Stimulated activated effector memory CD8-positive, alpha-beta T cell treated with anti-CD3 and anti-CD28 coated beads, Interleukin-12 subunit alpha, Interleukin-12 subunit beta, amount 100 ng/mL, for 72 hours (primary cell): ENCODE measurements around the gene COL23A1.
A peak's percentile ranks its signal among the peaks of the same experiment; 100 is the strongest.
"Not testable (repeated sequence)": the region's sequence is repeated elsewhere in the genome, so short reads cannot be mapped to it uniquely, and the experiment has no call there.

Experiments
- ATAC-seq: fragments of 150-1000 bp; cut with Tn5 transposase; 2 replicates; pipeline ENCODE4 v1.10.0; 2021
- DNase-seq, 2 donors: peaks; one replicate each; pipeline ENCODE4 v3.0.0; 2021 to 2022; ENCODE audit warnings: low spot score in 2 of 2
- H3K27ac Mint-ChIP-seq: one replicate; pipeline ENCODE4 v1.8.0; 2022; ENCODE audit warnings: mild to moderate bottlenecking, mixed read lengths
- H3K36me3 Mint-ChIP-seq: one replicate; pipeline ENCODE4 v1.8.0; 2022; ENCODE audit warnings: mild to moderate bottlenecking, mixed read lengths
- H3K4me1 Mint-ChIP-seq: one replicate; pipeline ENCODE4 v1.8.0; 2022; ENCODE audit warnings: mixed read lengths
- H3K4me3 Mint-ChIP-seq: one replicate; pipeline ENCODE4 v1.8.0; 2022; ENCODE audit warnings: mild to moderate bottlenecking, mixed read lengths
- H3K9me3 Mint-ChIP-seq: one replicate; pipeline ENCODE4 v1.8.0; 2022; ENCODE audit warnings: mixed read lengths

Gene COL23A1

GRCh38 chr5:178320281-178320855, 269.8 kb downstream of the COL23A1 start:
- H3K9me3 Mint-ChIP-seq = peaks cover 7% of the 10 kb centered on the region
- DNase-seq (no peak), ATAC-seq (no peak)
- H3K36me3 Mint-ChIP-seq = no peaks in the 10 kb centered on the region
- peaks cover 9% of the 10 kb centered on the region for H3K4me1 Mint-ChIP-seq
- no peak overlapping the region for H3K27ac Mint-ChIP-seq
- H3K4me3 Mint-ChIP-seq = no peak overlapping the region

- DNase-seq = no peak
- Mint-ChIP-seq H3K9me3 (peaks cover 7% of the 10 kb centered on the region), H3K27ac (no peak overlapping the region), H3K36me3 (no peaks in the 10 kb centered on the region), H3K4me1 (peaks cover 2% of the 10 kb centered on the region), H3K4me3 (no peak overlapping the region)
- ATAC-seq = no peak
Measured at GRCh38 chr5:178319541-178320041, 270.6 kb downstream of the COL23A1 start.

DNA sequence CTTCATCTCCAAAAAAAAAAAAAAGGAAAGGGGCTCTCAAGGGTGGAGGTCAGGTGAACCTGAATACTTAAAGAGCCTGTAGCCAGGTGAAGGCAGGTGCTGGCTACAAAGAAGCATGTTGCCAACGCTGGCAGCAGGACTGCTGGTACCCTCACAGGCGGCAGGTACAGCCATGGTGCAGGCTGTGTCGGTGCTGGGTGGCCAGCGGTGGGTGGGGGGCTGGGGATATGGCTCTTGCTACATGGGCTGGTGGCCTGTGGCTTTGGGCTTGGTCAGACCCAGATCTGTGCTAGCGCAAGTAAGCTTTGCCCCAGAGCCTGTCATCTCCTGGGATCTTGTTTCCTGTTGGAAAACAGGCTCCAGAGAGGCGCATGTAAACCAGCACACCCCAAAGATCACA, 271.3 kb downstream of the COL23A1 start:
- DNase-seq (no peak), ATAC-seq (no peak)
- H3K27ac Mint-ChIP-seq = no peak overlapping the region
- H3K36me3 Mint-ChIP-seq = no peaks in the 10 kb centered on the region
- no peak overlapping the region for H3K4me3 Mint-ChIP-seq
- peaks cover 7% of the 10 kb centered on the region for H3K9me3 Mint-ChIP-seq
- no peaks in the 10 kb centered on the region for H3K4me1 Mint-ChIP-seq

- Mint-ChIP-seq H3K36me3 (no peaks in the 10 kb centered on the region), H3K27ac (no peak overlapping the region), H3K4me3 (no peak overlapping the region), H3K4me1 (no peaks in the 10 kb centered on the region), H3K9me3 (peaks cover 7% of the 10 kb centered on the region)
- no peak for DNase-seq
- ATAC-seq = no peak
Measured at GRCh38 chr5:178318382-178318781, 271.8 kb downstream of the COL23A1 start.

DNA sequence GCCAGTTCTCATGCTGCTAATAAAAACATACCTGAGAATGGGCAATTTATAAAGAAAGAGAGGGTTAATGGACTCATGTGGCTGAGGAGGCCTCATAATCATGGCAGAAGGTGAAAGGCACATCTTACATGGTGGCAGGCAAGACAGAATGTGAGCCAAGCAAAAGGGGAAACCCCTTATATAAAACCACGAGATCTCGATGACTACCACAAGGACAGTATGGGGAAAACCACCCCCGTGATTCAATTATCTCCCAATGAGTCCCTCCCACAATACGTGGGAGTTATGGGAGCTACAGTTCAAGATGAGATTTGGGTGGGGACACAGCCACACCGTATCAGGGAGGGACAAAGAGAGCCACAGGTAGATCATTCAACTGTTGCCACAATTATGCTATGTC, 272.5 kb downstream of the COL23A1 start:
- not testable (repeated sequence) for H3K4me3 Mint-ChIP-seq, H3K4me1 Mint-ChIP-seq, H3K27ac Mint-ChIP-seq, DNase-seq, ATAC-seq, H3K9me3 Mint-ChIP-seq, H3K36me3 Mint-ChIP-seq

DNA sequence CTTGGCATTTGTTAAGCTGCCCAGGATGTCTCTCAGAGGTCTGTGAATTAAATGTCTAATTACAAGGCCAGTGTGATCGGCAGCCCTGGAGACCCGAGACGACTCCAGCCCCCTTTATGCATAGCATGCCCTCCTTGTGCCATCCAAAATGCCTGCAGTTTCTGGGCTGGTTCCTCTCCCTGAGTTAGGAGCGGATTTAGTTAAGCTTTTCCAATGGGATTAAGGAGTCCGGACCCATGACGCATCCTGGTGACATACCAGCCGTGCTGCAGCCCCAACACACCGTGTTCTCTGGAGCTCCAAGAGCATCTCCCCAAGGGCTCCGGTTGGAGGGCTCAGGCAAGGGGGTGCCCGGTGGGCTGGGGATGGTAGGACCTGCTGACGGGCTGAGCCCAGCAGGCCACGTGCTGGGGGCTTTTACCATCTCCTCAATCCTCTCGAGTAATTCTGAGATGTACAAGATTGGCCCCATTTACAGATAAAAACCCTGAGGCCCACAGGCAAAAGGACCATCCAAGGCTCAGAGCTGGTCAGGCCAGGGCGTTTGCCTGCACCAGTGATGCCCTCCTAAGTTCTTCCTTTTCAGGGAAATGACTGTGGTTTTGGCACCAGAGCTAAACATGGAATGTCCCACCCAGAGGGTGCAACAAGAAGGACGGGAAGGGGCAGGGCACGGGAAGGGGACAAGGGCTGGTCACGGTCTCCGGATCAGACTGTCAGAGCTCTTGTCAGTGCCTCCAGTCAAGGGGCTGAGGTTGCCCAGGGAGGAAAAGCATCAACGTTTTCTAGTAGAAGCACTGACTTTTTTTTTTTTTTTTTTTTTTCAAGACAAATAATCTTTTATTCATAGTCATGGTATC, 275.0 kb downstream of the COL23A1 start:
- Mint-ChIP-seq H3K4me3 (no peak overlapping the region), H3K4me1 (no peaks in the 10 kb centered on the region), H3K36me3 (no peaks in the 10 kb centered on the region), H3K9me3 (peaks cover 7% of the 10 kb centered on the region), H3K27ac (no peak overlapping the region)
- ATAC-seq (no peak), DNase-seq (no peak)

DNA sequence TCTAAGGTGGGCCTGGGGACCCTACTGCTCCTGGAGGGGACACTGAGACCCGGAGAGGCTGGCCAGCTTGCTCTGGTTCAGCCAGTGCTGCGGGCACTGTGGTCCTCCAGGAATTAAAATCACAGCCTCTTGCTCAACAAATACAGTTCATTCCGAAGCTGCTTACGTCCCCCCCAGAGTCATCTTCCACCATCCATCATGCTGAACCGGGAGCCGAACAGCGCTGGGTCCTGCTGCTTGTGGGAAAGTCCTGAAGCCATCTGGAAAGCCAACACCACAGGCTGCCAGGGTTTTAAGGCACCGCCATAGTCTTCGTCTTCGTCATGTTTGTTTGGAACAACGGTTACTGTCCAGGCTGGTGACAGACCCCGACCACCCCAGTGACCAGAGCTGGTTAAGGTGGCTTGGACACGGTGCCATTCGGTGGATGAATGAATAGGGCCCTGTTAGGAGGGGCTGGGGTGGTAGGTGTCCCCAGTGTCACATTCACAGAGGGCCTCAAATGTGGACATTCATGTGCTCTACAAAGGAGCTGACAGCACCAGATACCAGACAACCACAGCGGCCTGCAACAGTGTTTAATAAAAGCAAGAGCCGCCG, 276.0 kb downstream of the COL23A1 start:
- Mint-ChIP-seq H3K9me3 (peaks cover 7% of the 10 kb centered on the region), H3K36me3 (no peaks in the 10 kb centered on the region), H3K4me1 (no peaks in the 10 kb centered on the region), H3K4me3 (no peak overlapping the region), H3K27ac (no peak overlapping the region)
- no peak for DNase-seq
- no peak for ATAC-seq

DNA sequence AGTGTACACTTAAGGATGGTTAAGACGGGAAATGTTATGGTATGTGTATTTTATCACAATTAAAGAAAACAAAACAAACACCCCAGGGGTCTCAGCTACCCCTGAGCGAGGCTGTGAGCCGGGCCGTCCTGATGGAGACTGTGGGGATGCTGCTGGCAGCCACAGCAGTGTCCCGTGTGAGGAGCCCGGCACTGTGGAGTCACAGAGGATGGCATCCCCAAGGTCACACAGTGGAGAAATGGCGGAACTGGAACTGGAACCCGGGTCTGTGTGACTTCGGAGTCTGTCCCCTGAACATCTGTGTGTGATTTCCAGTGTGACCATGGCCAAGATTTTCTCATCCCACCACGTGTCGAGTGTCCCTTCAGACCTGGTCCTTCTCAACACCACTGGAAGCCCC, 276.9 kb downstream of the COL23A1 start:
- no peak overlapping the region for H3K4me3 Mint-ChIP-seq
- peaks cover 7% of the 10 kb centered on the region for H3K9me3 Mint-ChIP-seq
- no peak for ATAC-seq
- no peaks in the 10 kb centered on the region for H3K4me1 Mint-ChIP-seq
- H3K36me3 Mint-ChIP-seq = no peaks in the 10 kb centered on the region
- DNase-seq = no peak
- no peak overlapping the region for H3K27ac Mint-ChIP-seq

GRCh38 chr5:178312880-178313282, 277.3 kb downstream of the COL23A1 start:
- ATAC-seq (no peak), DNase-seq (no peak)
- H3K27ac Mint-ChIP-seq = no peak overlapping the region
- peaks cover 3% of the 10 kb centered on the region for H3K4me1 Mint-ChIP-seq
- peaks cover 5% of the 10 kb centered on the region for H3K9me3 Mint-ChIP-seq
- H3K36me3 Mint-ChIP-seq = no peaks in the 10 kb centered on the region
- no peak overlapping the region for H3K4me3 Mint-ChIP-seq

GRCh38 chr5:178310130-178310865, 279.9 kb downstream of the COL23A1 start:
- no peak overlapping the region for H3K27ac Mint-ChIP-seq
- no peak overlapping the region for H3K4me3 Mint-ChIP-seq
- peaks cover 16% of the 10 kb centered on the region for H3K4me1 Mint-ChIP-seq
- H3K36me3 Mint-ChIP-seq = no peaks in the 10 kb centered on the region
- ATAC-seq (no peak), DNase-seq (no peak)
- H3K9me3 Mint-ChIP-seq = no peaks in the 10 kb centered on the region

- H3K4me1 Mint-ChIP-seq = peaks cover 16% of the 10 kb centered on the region
- DNase-seq (no peak), ATAC-seq (no peak)
- no peaks in the 10 kb centered on the region for H3K36me3 Mint-ChIP-seq
- no peak overlapping the region for H3K4me3 Mint-ChIP-seq
- H3K27ac Mint-ChIP-seq = no peak overlapping the region
- no peaks in the 10 kb centered on the region for H3K9me3 Mint-ChIP-seq
Measured at GRCh38 chr5:178309271-178310013, 280.8 kb downstream of the COL23A1 start.

DNA sequence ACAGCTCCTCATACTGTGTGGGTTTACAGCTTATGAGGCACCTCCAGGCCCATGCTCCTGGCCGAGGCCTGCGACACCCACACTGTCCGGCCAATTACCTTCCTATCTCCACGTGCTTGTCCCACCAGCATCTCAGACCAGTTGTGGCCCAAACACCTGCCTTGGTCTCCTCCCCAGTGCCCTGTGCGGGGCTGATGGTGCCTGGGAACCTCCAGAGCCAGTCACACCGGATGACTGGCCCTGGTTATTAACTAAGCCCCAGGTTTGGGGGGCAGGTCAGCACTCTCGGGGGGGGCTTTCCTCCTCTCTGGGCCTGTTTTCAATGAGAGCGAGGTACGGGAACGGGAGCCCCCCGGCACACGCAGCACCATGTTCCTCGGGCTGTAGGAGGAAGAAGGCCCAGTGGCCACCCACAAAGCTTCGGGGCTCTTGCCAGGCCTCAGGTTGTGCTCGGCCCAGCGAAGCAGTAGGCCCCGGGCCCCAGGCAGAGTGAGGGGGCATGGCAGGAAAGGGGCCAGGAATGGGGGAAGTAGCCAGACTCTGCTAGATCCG, 281.6 kb downstream of the COL23A1 start:
- no peaks in the 10 kb centered on the region for H3K36me3 Mint-ChIP-seq
- DNase-seq (no peak), ATAC-seq (peak; percentile 5)
- H3K27ac Mint-ChIP-seq = no peak overlapping the region
- peaks cover 16% of the 10 kb centered on the region for H3K4me1 Mint-ChIP-seq
- no peaks in the 10 kb centered on the region for H3K9me3 Mint-ChIP-seq
- H3K4me3 Mint-ChIP-seq = no peak overlapping the region

DNA sequence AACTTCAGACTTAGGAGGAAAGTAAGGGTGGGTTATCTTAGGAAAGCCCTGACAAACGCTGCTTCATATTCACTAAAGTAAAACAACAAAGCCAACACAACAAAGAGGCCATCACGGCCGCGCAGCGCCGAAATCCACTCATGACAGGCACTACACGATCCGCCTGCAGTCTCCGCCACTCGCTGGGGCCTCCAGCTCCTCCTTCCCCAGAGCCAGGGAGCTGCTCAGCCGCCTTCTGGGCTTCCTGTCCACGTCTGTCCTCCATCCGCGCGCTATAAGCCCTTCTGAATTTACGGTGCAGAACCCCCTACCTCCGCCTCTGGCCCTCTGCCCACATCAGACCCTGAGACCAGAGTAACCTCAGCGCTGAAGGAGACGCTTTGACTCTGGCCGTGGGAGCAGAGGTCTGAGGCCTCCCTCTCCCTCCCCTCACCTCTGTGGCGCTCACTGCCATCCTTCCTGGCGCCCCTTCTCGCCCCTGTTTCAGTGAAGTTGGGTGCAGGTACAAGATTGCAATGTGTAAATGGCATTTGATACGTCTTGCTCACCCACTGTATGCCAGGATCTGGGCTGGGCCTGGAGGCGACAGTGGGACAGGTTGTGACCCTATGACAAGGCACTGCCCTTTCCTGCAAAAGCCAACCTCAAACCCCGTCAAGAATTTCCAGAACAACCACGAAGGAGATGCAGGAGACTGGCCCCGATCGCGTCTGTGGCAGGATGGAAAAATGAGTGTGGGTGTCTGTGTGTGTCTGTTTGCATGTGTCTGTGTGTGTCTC, 282.7 kb downstream of the COL23A1 start:
- Mint-ChIP-seq H3K27ac (no peak overlapping the region), H3K4me3 (no peak overlapping the region)

More for the DNA sequence above, 282.7 kb downstream of the COL23A1 start:
- Mint-ChIP-seq H3K36me3 (no peaks in the 10 kb centered on the region), H3K4me1 (peaks cover 16% of the 10 kb centered on the region), H3K9me3 (no peaks in the 10 kb centered on the region)
- ATAC-seq (no peak), DNase-seq (no peak)
